ENCODE results near the gene TSHZ1. TPM values are rescaled to one million over a fixed set of nuclear protein-coding genes. Genes with fewer than 3 reads are reported as not detected.

TSHZ1 gene
- total and polyA plus RNA-seq, 2 of the 8 experiments (the other 6 are each of a cell fraction or from before 2014, with no cell fraction given): 0.03 to 0.32 TPM

GRCh38 chr18:75176849-75177248 lies 33.7 kb upstream of the TSHZ1 start (continued):
- TF ChIP-seq E2F6 (IDR thresholded peaks at IDR 0.05) (no peak), GABPA (IDR thresholded peaks at IDR 0.05; ENCODE audit: borderline replicate concordance, insufficient read depth, low read length) (no peak), POU5F1 (IDR thresholded peaks at IDR 0.05; ENCODE audit: low read depth, low read length) (no peak), HDAC6 (IDR thresholded peaks at IDR 0.05; ENCODE audit: low read depth, low read length) (no peak), TAF1 (IDR thresholded peaks at IDR 0.05; ENCODE audit: low read depth, low read length) (no peak)
